Mucosa of stomach (tissue), 1 donor: ENCODE data around the gene TMEM130.

Experiments used
- H3K27me3 ChIP-seq: one replicate; pipeline ENCODE4 v1.7.0; 2013; ENCODE audit warnings: mild to moderate bottlenecking, low read length; ENCODE audit not compliant: control insufficient read depth, insufficient read depth
- H3K36me3 ChIP-seq: one replicate; pipeline ENCODE4 v1.7.0; 2013; ENCODE audit warnings: low read length; ENCODE audit not compliant: control insufficient read depth, insufficient read depth
- H3K4me1 ChIP-seq: one replicate; pipeline ENCODE4 v1.7.0; 2013; ENCODE audit warnings: mild to moderate bottlenecking, low read length; ENCODE audit not compliant: control insufficient read depth, insufficient read depth
- H3K4me3 ChIP-seq: one replicate; pipeline ENCODE4 v1.7.0; 2013; ENCODE audit warnings: low read length
- H3K9ac ChIP-seq: one replicate; pipeline ENCODE4 v1.7.0; 2013; ENCODE audit warnings: mild to moderate bottlenecking, low read length, moderate library complexity
- H3K9me3 ChIP-seq: one replicate; pipeline ENCODE4 v1.7.0; 2013; ENCODE audit warnings: mild to moderate bottlenecking, low read length, moderate library complexity; ENCODE audit not compliant: control insufficient read depth
- donor health status: Pancreatic carcinoma.

The TMEM130 gene

DNA sequence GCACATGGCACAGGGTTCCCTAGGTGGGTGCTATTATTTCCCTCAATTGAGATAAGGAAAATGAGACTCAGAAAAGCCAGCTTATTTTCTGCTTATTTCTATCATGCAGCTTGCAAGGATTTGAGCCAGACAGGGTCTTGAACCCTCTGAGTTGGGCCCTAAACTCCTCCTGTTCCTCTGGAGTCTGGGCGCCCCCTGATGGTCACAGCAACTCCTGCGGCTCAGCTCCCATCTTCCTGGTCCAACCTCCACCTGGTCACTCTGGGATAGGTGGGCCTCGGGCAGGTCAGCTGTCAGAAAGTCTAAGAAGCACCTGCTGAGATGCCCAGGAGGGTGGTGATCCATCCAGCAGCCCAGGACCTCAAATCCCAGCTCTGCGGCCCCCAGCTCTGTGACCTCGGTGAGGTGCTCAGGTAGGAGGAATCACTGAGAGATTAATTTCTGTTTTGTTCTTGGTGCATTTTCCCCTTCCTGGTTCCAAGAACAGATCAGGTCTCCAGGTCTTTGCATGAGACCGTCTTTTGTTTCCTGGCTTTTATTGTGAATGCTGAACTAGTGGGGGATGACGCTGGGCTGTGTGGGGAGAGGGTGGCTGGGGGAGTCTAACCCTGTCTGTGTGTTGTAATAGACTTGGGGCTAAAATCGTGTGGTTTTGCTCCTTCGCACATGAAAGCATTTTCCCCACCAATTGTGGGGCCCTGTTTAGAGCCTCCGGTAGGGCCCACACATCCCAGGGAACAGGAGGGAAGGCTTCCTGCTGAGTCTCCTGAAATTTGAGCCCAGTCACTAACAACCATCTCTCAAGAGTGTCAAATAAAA, 32.8 kb downstream of the TMEM130 start:
- no peak overlapping the region for H3K4me3 ChIP-seq
- H3K9ac ChIP-seq = no peak overlapping the region
- peaks cover 5% of the 10 kb centered on the region for H3K27me3 ChIP-seq
- H3K9me3 ChIP-seq = no peaks in the 10 kb centered on the region
- no peaks in the 10 kb centered on the region for H3K4me1 ChIP-seq
- no peaks in the 10 kb centered on the region for H3K36me3 ChIP-seq

DNA sequence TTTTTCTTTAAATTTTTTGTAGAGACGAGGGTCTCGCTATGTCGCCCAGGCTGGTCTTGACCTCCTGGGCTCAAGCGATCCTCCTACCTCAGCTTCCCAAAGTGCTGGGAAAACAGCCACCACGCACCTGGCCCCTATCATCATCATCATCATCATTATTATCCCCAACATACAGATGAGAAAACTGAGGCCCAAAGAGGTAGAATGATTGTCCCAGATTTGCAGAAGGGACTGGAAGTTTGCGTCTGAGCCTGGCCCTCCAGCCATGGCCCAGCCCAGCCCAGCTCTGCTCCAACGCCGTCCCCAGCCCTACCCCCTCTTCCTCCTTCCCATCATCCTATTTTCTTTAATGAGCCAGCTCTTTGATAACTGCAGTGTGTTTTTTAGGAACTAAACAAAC, 34.9 kb downstream of the TMEM130 start:
- H3K9me3 ChIP-seq = no peaks in the 10 kb centered on the region
- no peak overlapping the region for H3K9ac ChIP-seq
- H3K36me3 ChIP-seq = no peaks in the 10 kb centered on the region
- no peak overlapping the region for H3K4me3 ChIP-seq
- no peaks in the 10 kb centered on the region for H3K4me1 ChIP-seq
- H3K27me3 ChIP-seq = peaks cover 3% of the 10 kb centered on the region

DNA sequence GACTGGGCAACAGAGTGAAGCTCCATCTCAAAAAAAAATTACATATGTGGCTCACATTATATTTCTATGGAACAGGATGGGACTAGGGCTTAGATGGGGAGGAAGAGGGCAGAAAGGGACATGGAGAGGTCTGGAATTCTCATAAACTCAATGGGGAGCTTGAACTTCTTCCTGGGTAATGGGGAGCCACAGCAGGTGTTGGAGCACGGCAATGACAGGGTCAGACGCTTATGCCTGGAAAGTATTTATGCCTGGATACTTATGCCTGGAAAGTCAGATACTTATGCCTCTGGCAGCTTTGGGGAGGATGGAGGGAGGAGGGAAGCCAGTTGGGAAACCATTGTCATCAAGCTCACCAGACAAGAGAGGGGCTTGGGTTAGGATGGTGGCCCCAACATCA, 36.8 kb downstream of the TMEM130 start:
- Histone ChIP-seq H3K4me1 (no peaks in the 10 kb centered on the region), H3K36me3 (no peaks in the 10 kb centered on the region), H3K9me3 (no peaks in the 10 kb centered on the region), H3K27me3 (no peaks in the 10 kb centered on the region), H3K9ac (no peak overlapping the region), H3K4me3 (no peak overlapping the region)

DNA sequence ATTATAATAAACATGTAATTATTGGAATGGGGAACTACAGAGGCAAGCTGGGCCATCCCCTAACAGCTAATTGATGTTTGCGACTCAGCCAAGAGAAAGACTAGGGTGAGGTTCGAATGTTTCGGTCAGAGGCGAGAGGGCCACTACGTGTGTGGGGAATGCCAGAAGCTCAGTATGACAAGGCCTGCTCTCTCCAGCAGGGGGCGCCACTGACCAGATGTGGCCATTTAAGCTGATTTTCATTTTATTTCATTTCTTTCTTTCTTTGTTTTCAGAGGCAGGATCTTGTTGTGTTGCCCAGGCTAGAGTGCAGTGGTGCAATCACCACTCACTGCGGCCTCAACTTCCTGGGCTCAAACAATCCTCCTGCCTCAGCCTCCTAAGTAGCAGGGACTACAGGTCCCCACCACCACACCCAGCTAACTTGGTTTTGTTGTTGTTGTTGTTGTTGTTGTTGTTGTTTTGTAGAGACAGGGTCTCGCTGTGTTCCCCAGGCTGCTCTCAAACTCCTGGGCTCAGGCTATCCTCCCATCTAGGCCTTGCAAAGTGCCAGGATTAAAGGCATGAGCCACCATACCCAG, 38.1 kb downstream of the TMEM130 start:
- H3K9me3 ChIP-seq = no peaks in the 10 kb centered on the region
- no peaks in the 10 kb centered on the region for H3K4me1 ChIP-seq
- no peak overlapping the region for H3K9ac ChIP-seq
- H3K36me3 ChIP-seq = no peaks in the 10 kb centered on the region
- no peaks in the 10 kb centered on the region for H3K27me3 ChIP-seq
- no peak overlapping the region for H3K4me3 ChIP-seq

DNA sequence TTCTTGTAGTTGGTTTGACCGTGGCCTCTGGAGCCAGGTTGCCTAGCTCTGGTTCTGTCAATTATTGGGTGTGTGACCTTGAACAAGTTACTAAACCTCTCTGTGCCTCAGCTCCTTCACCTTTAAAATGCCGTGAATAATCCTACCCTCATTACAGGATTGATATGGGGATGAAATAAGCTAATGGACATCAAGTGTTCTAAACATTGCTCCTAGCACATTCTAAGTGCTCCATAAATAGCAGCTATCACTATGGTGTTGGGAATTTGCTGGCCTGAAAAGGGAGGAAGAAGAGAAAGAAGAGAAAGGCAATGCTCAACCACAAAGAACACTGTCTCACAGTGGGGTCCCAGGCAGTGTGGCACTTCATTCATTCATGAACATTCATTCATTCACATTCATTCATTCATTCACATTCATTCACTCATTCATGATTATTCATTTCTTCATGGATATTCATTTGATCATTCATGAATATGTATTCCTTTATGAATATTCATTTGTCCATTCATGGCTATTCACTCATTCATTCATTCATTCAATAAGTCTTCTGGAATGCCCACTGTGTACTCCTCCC, 38.8 kb downstream of the TMEM130 start:
- Histone ChIP-seq H3K9ac (no peak overlapping the region), H3K9me3 (no peaks in the 10 kb centered on the region), H3K4me1 (no peaks in the 10 kb centered on the region), H3K36me3 (no peaks in the 10 kb centered on the region), H3K27me3 (peaks cover 3% of the 10 kb centered on the region), H3K4me3 (no peak overlapping the region)

DNA sequence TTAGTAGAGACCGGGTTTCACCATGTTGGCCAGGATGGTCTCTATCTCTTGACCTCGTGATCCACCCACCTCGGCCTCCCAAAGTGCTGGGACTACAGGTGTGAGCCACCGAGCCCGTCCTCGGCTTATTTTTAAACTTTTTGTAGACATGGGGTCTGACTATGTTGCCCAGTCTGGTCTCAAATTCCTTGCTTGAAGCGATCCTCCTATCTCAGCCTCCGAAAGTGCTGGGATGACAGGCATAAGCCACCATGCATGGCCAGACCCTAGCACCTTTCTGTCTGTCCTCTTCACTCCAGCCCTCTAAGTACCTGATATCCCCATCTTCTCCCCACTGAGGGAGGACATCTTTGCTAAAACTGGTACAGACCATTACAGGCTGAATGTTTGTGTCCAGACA, 41.4 kb downstream of the TMEM130 start:
- peaks cover 3% of the 10 kb centered on the region for H3K27me3 ChIP-seq
- no peaks in the 10 kb centered on the region for H3K4me1 ChIP-seq
- no peaks in the 10 kb centered on the region for H3K9me3 ChIP-seq
- no peak overlapping the region for H3K9ac ChIP-seq
- no peaks in the 10 kb centered on the region for H3K36me3 ChIP-seq
- H3K4me3 ChIP-seq = no peak overlapping the region

DNA sequence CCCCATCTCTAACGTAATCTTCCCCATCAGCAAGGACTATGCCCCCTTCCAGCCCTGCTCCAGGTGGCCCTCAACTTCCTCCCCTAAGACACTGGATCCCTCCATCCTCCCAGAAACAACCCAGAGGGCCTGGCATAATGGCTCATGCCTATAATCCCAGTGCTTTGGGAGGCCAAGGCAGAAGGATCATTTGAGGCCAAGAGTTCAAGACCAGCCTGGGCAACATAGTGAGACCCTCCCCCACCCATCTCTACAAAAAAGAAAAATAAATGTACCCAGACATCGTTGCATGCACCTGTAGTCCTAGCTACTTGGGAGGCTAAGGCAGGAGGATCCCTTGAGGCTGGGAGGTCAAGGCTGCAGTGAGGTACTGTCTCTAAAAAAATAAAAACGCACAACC, 42.6 kb downstream of the TMEM130 start:
- H3K4me1 ChIP-seq = no peaks in the 10 kb centered on the region
- no peak overlapping the region for H3K9ac ChIP-seq
- no peak overlapping the region for H3K4me3 ChIP-seq
- no peaks in the 10 kb centered on the region for H3K36me3 ChIP-seq
- H3K27me3 ChIP-seq = peaks cover 3% of the 10 kb centered on the region
- no peaks in the 10 kb centered on the region for H3K9me3 ChIP-seq

DNA sequence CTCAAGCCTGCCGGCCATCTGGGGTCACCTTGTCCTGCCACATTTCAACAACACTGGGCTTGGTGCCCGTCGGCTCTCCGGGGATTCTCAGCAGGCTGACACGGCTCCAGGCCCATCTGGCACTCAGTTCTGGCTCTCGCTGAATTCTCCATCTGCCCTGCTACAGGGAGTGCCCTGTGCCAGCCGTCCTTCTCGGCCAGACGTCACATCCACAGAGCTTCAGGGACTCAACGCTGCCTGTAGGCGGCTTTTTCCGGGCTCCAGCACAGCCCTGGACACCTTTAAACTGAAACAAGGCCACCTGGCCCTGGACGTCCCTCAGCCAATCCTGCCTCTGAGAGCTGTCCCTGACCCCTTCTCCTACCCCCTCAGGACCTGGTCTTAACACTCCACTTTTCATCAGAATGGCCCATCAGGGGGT, 43.0 kb downstream of the TMEM130 start:
- Histone ChIP-seq H3K9ac (no peak overlapping the region), H3K4me1 (no peaks in the 10 kb centered on the region), H3K36me3 (no peaks in the 10 kb centered on the region), H3K9me3 (no peaks in the 10 kb centered on the region), H3K27me3 (peaks cover 3% of the 10 kb centered on the region), H3K4me3 (no peak overlapping the region)

DNA sequence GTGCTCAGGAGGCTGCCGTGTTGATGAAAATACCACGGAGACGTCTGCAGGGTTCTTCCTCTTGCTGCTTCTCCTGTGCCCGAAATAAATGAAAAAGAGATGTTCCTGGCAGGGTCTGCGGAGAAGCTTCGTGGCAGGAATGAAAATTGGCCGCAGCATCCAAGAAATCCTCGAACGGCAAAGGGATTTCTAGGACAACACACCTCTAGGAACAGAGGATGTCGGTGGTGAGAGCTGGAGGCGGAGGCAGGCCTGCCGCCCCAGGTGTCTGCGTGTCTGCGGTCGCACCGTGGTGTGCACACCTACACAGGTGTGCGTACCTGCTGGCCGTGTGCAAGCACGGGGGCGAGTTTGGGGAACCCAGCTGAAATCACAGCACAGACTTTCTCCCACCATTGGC, 43.4 kb downstream of the TMEM130 start:
- Histone ChIP-seq H3K4me3 (no peak overlapping the region), H3K4me1 (no peaks in the 10 kb centered on the region), H3K27me3 (peaks cover 3% of the 10 kb centered on the region), H3K9me3 (no peaks in the 10 kb centered on the region), H3K9ac (no peak overlapping the region), H3K36me3 (no peaks in the 10 kb centered on the region)

DNA sequence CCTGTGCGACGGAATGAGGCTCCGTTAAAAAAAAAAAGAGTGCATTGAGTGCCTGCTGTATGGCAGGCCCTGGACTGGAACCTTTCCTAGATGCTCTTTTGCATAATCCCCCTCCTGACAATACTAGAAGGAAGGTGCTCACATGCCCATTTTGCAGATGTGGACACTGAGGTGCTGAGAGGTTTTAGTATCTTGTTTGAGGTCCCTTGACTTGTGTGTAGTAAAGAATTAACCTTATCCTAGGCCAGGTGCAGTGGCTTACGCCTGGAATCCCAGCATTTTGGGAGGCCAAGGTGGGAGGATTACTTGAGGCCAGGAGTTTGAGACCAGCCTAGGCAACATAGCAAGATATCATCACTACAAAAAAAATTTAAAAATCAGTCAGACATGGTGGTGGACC, 46.6 kb downstream of the TMEM130 start:
- Histone ChIP-seq H3K9ac (no peak overlapping the region), H3K27me3 (peaks cover 3% of the 10 kb centered on the region), H3K4me3 (no peak overlapping the region), H3K36me3 (no peaks in the 10 kb centered on the region), H3K9me3 (no peaks in the 10 kb centered on the region), H3K4me1 (no peaks in the 10 kb centered on the region)

DNA sequence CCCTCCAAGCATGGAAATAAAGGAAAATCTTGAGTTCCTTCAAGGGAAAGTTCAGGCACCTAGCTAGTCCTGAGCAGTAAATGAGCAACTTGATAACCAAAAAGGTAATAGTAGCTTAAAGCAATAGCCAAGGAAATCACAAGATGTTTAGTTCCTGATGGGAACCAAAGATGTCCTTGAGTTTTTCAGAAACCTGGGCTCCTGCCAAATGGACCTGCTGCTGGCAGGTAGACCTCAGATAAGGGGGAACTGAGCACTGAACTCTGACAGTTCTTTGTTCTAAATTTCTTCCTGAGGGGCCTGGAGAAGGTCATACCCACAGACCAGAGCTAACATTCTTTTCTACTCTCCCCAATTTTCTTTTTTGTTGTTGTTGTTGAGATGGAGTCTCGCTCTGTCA, 48.5 kb downstream of the TMEM130 start:
- H3K4me3 ChIP-seq = no peak overlapping the region
- H3K27me3 ChIP-seq = peaks cover 3% of the 10 kb centered on the region
- no peak overlapping the region for H3K9ac ChIP-seq
- no peaks in the 10 kb centered on the region for H3K4me1 ChIP-seq
- no peaks in the 10 kb centered on the region for H3K36me3 ChIP-seq
- no peaks in the 10 kb centered on the region for H3K9me3 ChIP-seq

DNA sequence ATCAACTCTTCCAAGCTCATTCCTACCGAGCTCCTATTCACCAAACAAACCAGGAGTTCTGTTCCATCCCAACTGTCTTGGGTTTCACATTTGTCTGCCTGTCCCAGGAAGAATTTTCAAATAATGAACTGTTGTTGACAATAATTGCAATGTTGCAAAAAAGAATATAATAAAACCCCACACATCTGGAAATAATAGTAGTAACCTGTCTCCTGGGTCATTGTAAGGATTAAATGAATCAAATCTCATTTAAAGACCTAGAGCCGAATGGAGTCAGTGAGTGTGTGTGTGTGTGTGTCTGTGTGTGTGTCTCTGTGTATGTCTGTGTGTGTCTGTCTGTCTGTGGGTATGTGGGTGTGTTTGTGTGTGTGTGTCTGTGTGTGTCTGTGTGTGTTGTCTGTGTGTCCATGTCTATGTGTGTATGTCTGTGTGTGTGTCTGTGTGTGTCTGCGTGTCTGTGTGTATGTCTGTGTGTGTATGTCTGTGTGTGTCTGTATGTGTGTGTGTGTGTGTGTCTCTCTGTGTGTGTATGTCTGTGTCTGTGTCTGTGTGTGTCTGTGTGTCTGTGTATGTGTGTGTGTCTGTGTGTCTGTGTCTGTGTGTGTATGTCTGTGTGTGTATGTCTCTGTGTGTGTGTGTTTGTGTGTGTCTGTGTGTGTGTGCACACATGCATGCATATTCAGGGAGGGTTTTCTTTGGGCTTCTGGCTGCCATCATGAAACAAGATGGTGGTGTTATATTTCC, 52.7 kb downstream of the TMEM130 start:
- Histone ChIP-seq H3K4me1 (no peaks in the 10 kb centered on the region), H3K4me3 (no peak overlapping the region), H3K9me3 (no peaks in the 10 kb centered on the region)

More for the DNA sequence above, 52.7 kb downstream of the TMEM130 start:
- no peaks in the 10 kb centered on the region for H3K36me3 ChIP-seq
- H3K9ac ChIP-seq = no peak overlapping the region
- no peaks in the 10 kb centered on the region for H3K27me3 ChIP-seq
